ENCODE data around the gene APLP2. TPM values are rescaled to one million over a fixed set of nuclear protein-coding genes. Genes with fewer than 3 reads are reported as not detected.

Gene APLP2
- total and polyA plus RNA-seq, 2 experiments from 2014 or later = 322 to 362 TPM

- DNase-seq (ENCODE audit: low spot score) = peak; percentile 24
- Histone ChIP-seq H3K36me3 (ENCODE audit: insufficient read depth) (no peaks in the 10 kb centered on the region), H3K27ac (ENCODE audit: low read depth) (peak overlapping the region; percentile 56; the same call in 1 of the 2 replicates), H3K4me2 (no peak overlapping the region), H3K4me3 (no peak overlapping the region), H4K20me1 (replicated peaks; ENCODE audit: insufficient read depth) (no peaks in the 10 kb centered on the region; the same call in 1 of the 2 replicates), H3F3A (replicated peaks; ENCODE audit: low read depth) (no peaks in the 10 kb centered on the region), H3K4me1 (ENCODE audit: insufficient read depth) (no peaks in the 10 kb centered on the region; the same call in 1 of the 2 replicates), H2AFZ (no peak overlapping the region), H3K79me2 (replicated peaks; ENCODE audit: insufficient read depth) (no peaks in the 10 kb centered on the region), H3K27me3 (ENCODE audit: insufficient read depth) (no peaks in the 10 kb centered on the region), H3K9me2 (ENCODE audit: insufficient read depth) (no peaks in the 10 kb centered on the region)
- Mint-ChIP-seq H3K27me3 (ENCODE audit: insufficient read depth, low read depth, poor library complexity) (peaks cover 7% of the 10 kb centered on the region), H3K27ac (no peak overlapping the region), H3K36me3 (ENCODE audit: low read depth) (no peaks in the 10 kb centered on the region; the same call in 2 of the 3 replicates), H3K4me1 (peaks cover 13% of the 10 kb centered on the region), H3K9me3 (no peaks in the 10 kb centered on the region), H3K4me3 (no peak overlapping the region)
- TF ChIP-seq POLR2AphosphoS5 (IDR thresholded peaks at IDR 0.05; ENCODE audit: low read depth) = no peak
- TF ChIP-seq ZNF462 (CRISPR knock-in tag; IDR thresholded peaks at IDR 0.05) = no peak
- TF ChIP-seq EZH2 (IDR thresholded peaks at IDR 0.05; ENCODE audit: low read depth, unreplicated experiment) = no peak
- TF ChIP-seq NANOG (IDR thresholded peaks at IDR 0.05; ENCODE audit: borderline replicate concordance) = no peak
- no peak for TF ChIP-seq REST (IDR thresholded peaks at IDR 0.05; ENCODE audit: unreplicated experiment)
- no peak for TF ChIP-seq EZH2phosphoT487 (IDR thresholded peaks at IDR 0.05; ENCODE audit: unreplicated experiment)
- no peak for TF ChIP-seq ZNF114 (CRISPR knock-in tag; IDR thresholded peaks at IDR 0.05)
- no peak for ATAC-seq
Observed at GRCh38 chr11:130183878-130184610, 114.3 kb downstream of the APLP2 start.

All from GM23338 (cell line).